Measurements from ENCODE around the gene EPGN.
"Not testable (repeated sequence)": the region's sequence is repeated elsewhere in the genome, so short reads cannot be mapped to it uniquely, and the experiment has no call there.

Gene EPGN

GRCh38 chr4:74331944-74332343, 23.7 kb downstream of the EPGN start:
- DNase-seq (ENCODE audit: low read depth) = no peak

GRCh38 chr4:74334636-74335035, 26.4 kb downstream of the EPGN start:
- TF ChIP-seq CTCF (conservative IDR thresholded peaks at IDR 0.05; ENCODE audit: low read depth, low read length) = no peak
- no peak overlapping the region for H3K4me3 ChIP-seq (ENCODE audit: low read depth, low read length)
- no peak for DNase-seq (ENCODE audit: low read depth)

More at GRCh38 chr4:74331944-74332343, 23.7 kb downstream of the EPGN start:
- no peak for TF ChIP-seq CTCF (conservative IDR thresholded peaks at IDR 0.05; ENCODE audit: low read depth, low read length)
- no peak overlapping the region for H3K4me3 ChIP-seq (ENCODE audit: low read depth, low read length)

GRCh38 chr4:74335341-74336021, 27.2 kb downstream of the EPGN start:
- TF ChIP-seq CTCF (conservative IDR thresholded peaks at IDR 0.05; ENCODE audit: low read depth, low read length) = no peak
- no peak for DNase-seq (ENCODE audit: low read depth)
- H3K4me3 ChIP-seq (ENCODE audit: low read depth, low read length) = no peak overlapping the region

- peak; percentile 10 for DNase-seq (ENCODE audit: low read depth)
- H3K4me3 ChIP-seq (ENCODE audit: low read depth, low read length) = no peak overlapping the region
Measured at GRCh38 chr4:74338792-74339333, 30.6 kb downstream of the EPGN start.

GRCh38 chr4:74339501-74339900, 31.2 kb downstream of the EPGN start:
- no peak for DNase-seq (ENCODE audit: low read depth)
- H3K4me3 ChIP-seq (ENCODE audit: low read depth, low read length) = no peak overlapping the region
- TF ChIP-seq CTCF (conservative IDR thresholded peaks at IDR 0.05; ENCODE audit: low read depth, low read length) = no peak

More at GRCh38 chr4:74338792-74339333, 30.6 kb downstream of the EPGN start:
- TF ChIP-seq CTCF (conservative IDR thresholded peaks at IDR 0.05; ENCODE audit: low read depth, low read length) = no peak

- not testable (repeated sequence) for DNase-seq (ENCODE audit: low read depth); H3K4me3 ChIP-seq (ENCODE audit: low read depth, low read length)
Measured at GRCh38 chr4:74340421-74340820, 32.2 kb downstream of the EPGN start.

GRCh38 chr4:74344031-74344430, 35.8 kb downstream of the EPGN start:
- DNase-seq (ENCODE audit: low read depth) = no peak
- no peak overlapping the region for H3K4me3 ChIP-seq (ENCODE audit: low read depth, low read length)
- TF ChIP-seq CTCF (conservative IDR thresholded peaks at IDR 0.05; ENCODE audit: low read depth, low read length) = no peak
